Measurements from ENCODE around the gene CARMIL1.
"Not testable (repeated sequence)": the region's sequence is repeated elsewhere in the genome, so short reads cannot be mapped to it uniquely, and the experiment has no call there.

- not testable (repeated sequence) for TF ChIP-seq POLR2A, TAF1, POLR2AphosphoS5, POU2F2 (IDR thresholded peaks at IDR 0.05; ENCODE audit: low read depth, low read length)
Observed at GRCh38 chr6:25444521-25444920, 165.3 kb downstream of the CARMIL1 start.
